GM21390 (cell line): Measurements from ENCODE around the gene GPR42.
A peak's percentile ranks its signal among the peaks of the same experiment; 100 is the strongest.
"Not testable (repeated sequence)": the region's sequence is repeated elsewhere in the genome, so short reads cannot be mapped to it uniquely, and the experiment has no call there.

Experiments
- ATAC-seq: cut with Tn5 transposase; IDR thresholded peaks from one replicate; pipeline ENCODE4 v1.9.1; 2021; ENCODE audit not compliant: unreplicated experiment

Gene GPR42

GRCh38 chr19:35346193-35347052 is 24.4 kb upstream of the GPR42 start:
- ATAC-seq = no peak

GRCh38 chr19:35347171-35347929 is 23.5 kb upstream of the GPR42 start, which contains the start of gene FFAR1:
Gene FFAR1, plus strand, starts transcription at chr19:35347902. Its CDS starts 3,650 bp downstream, at chr19:35351552.
- peak; percentile 52 for ATAC-seq

- no peak for ATAC-seq
Observed at GRCh38 chr19:35347930-35348298, 23.0 kb upstream of the GPR42 start.

- ATAC-seq = no peak
Observed at GRCh38 chr19:35348911-35349611, 21.8 kb upstream of the GPR42 start.

- no peak for ATAC-seq
Observed at GRCh38 chr19:35349614-35350521, 21.0 kb upstream of the GPR42 start.

- no peak for ATAC-seq
Observed at GRCh38 chr19:35350591-35350990, 20.3 kb upstream of the GPR42 start.

- no peak for ATAC-seq
Observed at GRCh38 chr19:35351411-35352176, 19.3 kb upstream of the GPR42 start.

GRCh38 chr19:35352177-35352447 is 18.8 kb upstream of the GPR42 start:
- ATAC-seq = no peak

GRCh38 chr19:35352448-35353304 is 18.2 kb upstream of the GPR42 start:
- no peak for ATAC-seq

- no peak for ATAC-seq
Observed at GRCh38 chr19:35353635-35354034, 17.2 kb upstream of the GPR42 start.

- ATAC-seq = no peak
Observed at GRCh38 chr19:35354898-35355297, 16.0 kb upstream of the GPR42 start.

- ATAC-seq = no peak
Observed at GRCh38 chr19:35355791-35356460, 14.9 kb upstream of the GPR42 start.

GRCh38 chr19:35357867-35358573 is 12.8 kb upstream of the GPR42 start, which contains the start of gene FFAR3:
Gene FFAR3, plus strand, starts transcription at chr19:35358460. Its CDS starts 431 bp downstream, at chr19:35358891.
- ATAC-seq = no peak

- ATAC-seq = not testable (repeated sequence)
Observed at GRCh38 chr19:35358834-35359233, 12.0 kb upstream of the GPR42 start.

GRCh38 chr19:35359395-35359794 is 11.5 kb upstream of the GPR42 start:
- not testable (repeated sequence) for ATAC-seq

GRCh38 chr19:35360081-35360480 is 10.8 kb upstream of the GPR42 start:
- not testable (repeated sequence) for ATAC-seq

- ATAC-seq = no peak
Observed at GRCh38 chr19:35360880-35361420, 9.9 kb upstream of the GPR42 start.
